Activated CD4-positive, alpha-beta T cell treated with anti-CD3 and anti-CD28 coated beads, Interleukin-2, amount 50 U/mL, for 4 hours (primary cell): Measurements from ENCODE around the gene SFTPD.
"Not testable (repeated sequence)": the region's sequence is repeated elsewhere in the genome, so short reads cannot be mapped to it uniquely, and the experiment has no call there.

Source experiments
- DNase-seq, 2 experiments: peaks; one replicate each; pipeline ENCODE4 v3.0.0-alpha.2; 2020

The SFTPD gene

GRCh38 chr10:79948976-79949722 is at the start of gene SFTPD:
Gene SFTPD, minus strand, starts transcription at chr10:79949105. Its CDS starts 2,446 bp downstream, at chr10:79946659.
- no peak for DNase-seq

GRCh38 chr10:79995979-79996634 is 47.2 kb upstream of the SFTPD start:
- DNase-seq, result no peak

- no peak for DNase-seq
These were observed 45.7 kb upstream of the SFTPD start for GRCh38 chr10:79994556-79994955.

GRCh38 chr10:79988199-79988598 is 39.3 kb upstream of the SFTPD start:
- DNase-seq, result not testable (repeated sequence)

- not testable (repeated sequence) for DNase-seq
These were observed 37.8 kb upstream of the SFTPD start for GRCh38 chr10:79986661-79987060.

- DNase-seq, result no peak
These were observed 36.7 kb upstream of the SFTPD start for GRCh38 chr10:79985481-79986072.

- no peak for DNase-seq
These were observed 35.9 kb upstream of the SFTPD start for GRCh38 chr10:79984851-79985250.

- DNase-seq, result no peak
These were observed 34.5 kb upstream of the SFTPD start for GRCh38 chr10:79983286-79983909.

GRCh38 chr10:79982861-79983260 is 34.0 kb upstream of the SFTPD start:
- DNase-seq, result no peak

- DNase-seq, result no peak
These were observed 33.5 kb upstream of the SFTPD start for GRCh38 chr10:79982362-79982800.

- DNase-seq, result no peak
These were observed 32.8 kb upstream of the SFTPD start for GRCh38 chr10:79981450-79982361.

- DNase-seq, result no peak
These were observed 31.8 kb upstream of the SFTPD start for GRCh38 chr10:79980711-79981110.

GRCh38 chr10:79979976-79980687 is 31.2 kb upstream of the SFTPD start:
- DNase-seq, result no peak

- no peak for DNase-seq
These were observed 30.5 kb upstream of the SFTPD start for GRCh38 chr10:79979310-79979975.

- no peak for DNase-seq
These were observed 28.1 kb upstream of the SFTPD start for GRCh38 chr10:79976999-79977398.

GRCh38 chr10:79970062-79970461 is 21.2 kb upstream of the SFTPD start:
- no peak for DNase-seq

- no peak for DNase-seq
These were observed 999 bp downstream of the SFTPD start for GRCh38 chr10:79947787-79948424.

- DNase-seq, result no peak
These were observed 1.9 kb downstream of the SFTPD start for GRCh38 chr10:79947083-79947415.

- DNase-seq, result no peak
These were observed 2.4 kb downstream of the SFTPD start for GRCh38 chr10:79946271-79947082.
